K562 (cell line): ENCODE data around the gene ERBB3. TPM values are rescaled to one million over a fixed set of nuclear protein-coding genes. Genes with fewer than 3 reads are reported as not detected.

Experiments used
- ATAC-seq: fragments of 200-7000 bp; cut with Tn5 transposase; 3 replicates; pipeline ENCODE4 v1.9.1; 2020; ENCODE audit warnings: moderate library complexity
- BruUV-seq: library from RNA; stranded (reverse); fragments of 400-500 nt; replicated peaks from 2 replicates; lab custom pipeline; 2021; lab: Mats Ljungman, UMichigan
- CTCF ChIA-PET: fragments of 300-600 bp; formaldehyde crosslinking; extraction: SDS; loops from one replicate; lab custom pipeline; 2021; ENCODE audit warnings: low intra/inter-chr PET ratio; lab: Yijun Ruan, JAX
- POLR2A ChIA-PET: fragments of 300-600, 350-650 bp; sonication (Branson Sonifier 250); formaldehyde crosslinking; extraction: SDS; loops from one replicate; lab custom pipeline; 2021; ENCODE audit warnings: antibody characterized with exemption, inconsistent platforms; lab: Yijun Ruan, JAX
- DNase-seq, 4 experiments: peaks; one replicate each; pipeline versions ENCODE4 v3.0.0 to v3.0.0-alpha.2; 2011 to 2018; ENCODE audit warnings: low spot score in 3 of 4, mixed read lengths in 3 of 4; ENCODE audit errors: extremely low read depth in 1 of 4
- FAIRE-seq: peaks from 2 replicates; lab custom pipeline; 2011; peaks lifted over from hg19 to GRCh38; lab: Jason Lieb, UNC
- H2AFZ ChIP-seq: 2 replicates; pipeline ENCODE4 v1.6.0; 2011; ENCODE audit warnings: low read depth, low read length, control low read depth, inconsistent platforms
- H3K27ac ChIP-seq: fragments of 200-600 bp; 3 replicates; pipeline ENCODE4 v1.8.0; 2011; ENCODE audit warnings: low read depth, mild to moderate bottlenecking, control low read depth, inconsistent platforms, low read length, moderate library complexity, mixed read lengths; ENCODE audit errors: extremely low read depth
- H3K27me3 ChIP-seq, 2 experiments: fragments of 300-600 bp in 1 of 2; 2 replicates in 1 of 2; 3 replicates in 1 of 2; pipeline versions ENCODE4 v1.6.0 to v1.8.0; 2011; ENCODE audit warnings: inconsistent platforms in 2 of 2, low read length in 2 of 2, mild to moderate bottlenecking in 1 of 2, mixed read lengths in 1 of 2, moderate library complexity in 1 of 2; ENCODE audit not compliant: control insufficient read depth in 2 of 2, insufficient read depth in 2 of 2
- H3K36me3 ChIP-seq: fragments of 300-600 bp; 3 replicates; pipeline ENCODE4 v1.8.0; 2011; ENCODE audit warnings: mild to moderate bottlenecking, low read length, inconsistent platforms; ENCODE audit not compliant: control insufficient read depth, insufficient read depth
- H3K4me1 ChIP-seq, 2 experiments: fragments of 200-600 bp in 1 of 2; replicated peaks in 1 of 2; 2 replicates in 1 of 2; 3 replicates in 1 of 2; pipeline versions ENCODE4 v1.5.1 to v1.8.0; 2011; ENCODE audit warnings: inconsistent platforms in 2 of 2, low read length in 2 of 2, mild to moderate bottlenecking in 1 of 2, mixed read lengths in 1 of 2, moderate library complexity in 1 of 2; ENCODE audit not compliant: control insufficient read depth in 2 of 2, insufficient read depth in 2 of 2
- H3K4me2 ChIP-seq: 2 replicates; pipeline ENCODE4 v1.6.1; 2011; ENCODE audit warnings: low read length, control low read depth, inconsistent platforms, mixed read lengths; ENCODE audit not compliant: insufficient read depth
- H3K4me3 ChIP-seq: fragments of 200-600 bp; sonication (generic), shearing (Covaris generic); 2 replicates; pipeline ENCODE4 v1.5.1; 2016; ENCODE audit warnings: control low read depth, inconsistent platforms
- H3K79me2 ChIP-seq: fragments of 200-600 bp; 3 replicates; pipeline ENCODE4 v1.8.0; 2011; ENCODE audit warnings: low read length, inconsistent platforms; ENCODE audit not compliant: control insufficient read depth, insufficient read depth
- H3K9ac ChIP-seq, 2 experiments: 2 replicates each; pipeline versions ENCODE4 v1.6.0 to v1.6.1; 2011; ENCODE audit warnings: low read depth in 2 of 2, low read length in 2 of 2, control low read depth in 1 of 2, inconsistent platforms in 1 of 2, mild to moderate bottlenecking in 1 of 2, mixed read lengths in 1 of 2; ENCODE audit not compliant: insufficient read depth in 1 of 2
- H3K9me1 ChIP-seq: one replicate; pipeline ENCODE4 v1.6.0; 2011; ENCODE audit warnings: inconsistent platforms, mild to moderate bottlenecking, low read length, moderate library complexity; ENCODE audit not compliant: control insufficient read depth, insufficient read depth
- H3K9me3 ChIP-seq: replicated peaks from 2 replicates; pipeline ENCODE4 v1.5.1; 2011; ENCODE audit warnings: low read depth, low read length, inconsistent platforms; ENCODE audit not compliant: control insufficient read depth, insufficient read depth
- H4K20me1 ChIP-seq: replicated peaks from 2 replicates; pipeline ENCODE4 v1.6.1; 2011; ENCODE audit warnings: low read length, inconsistent platforms, mixed read lengths; ENCODE audit not compliant: control insufficient read depth, insufficient read depth
- EGR1 ChIP-seq: fragments of 450-650 bp; conservative IDR thresholded peaks from 2 replicates; pipeline ENCODE4 v1.6.1; 2017; ENCODE audit warnings: mild to moderate bottlenecking
- ESRRA ChIP-seq: fragments of 450-650 bp; IDR thresholded peaks from 2 replicates; pipeline ENCODE4 v1.6.1; 2014; ENCODE audit warnings: low read depth, mild to moderate bottlenecking, moderate library complexity, borderline replicate concordance
- HES1 ChIP-seq: fragments of 450-650 bp; IDR thresholded peaks from 2 replicates; pipeline ENCODE4 v1.6.1; 2016; ENCODE audit warnings: low read depth, mild to moderate bottlenecking, moderate library complexity
- NELFE ChIP-seq: IDR thresholded peaks from 2 replicates; pipeline ENCODE4 v1.6.1; 2011; ENCODE audit warnings: mild to moderate bottlenecking; ENCODE audit not compliant: insufficient read depth, insufficient read length
- NFRKB ChIP-seq: fragments of 450-650 bp; IDR thresholded peaks from 2 replicates; pipeline ENCODE4 v1.6.1; 2016; ENCODE audit warnings: low read depth
- PKNOX1 ChIP-seq: fragments of 450-650 bp; IDR thresholded peaks from 2 replicates; pipeline ENCODE4 v1.6.1; 2016
- POLR3G ChIP-seq: IDR thresholded peaks from 2 replicates; pipeline ENCODE4 v1.6.1; 2011; ENCODE audit not compliant: insufficient read length, insufficient replicate concordance; ENCODE audit errors: extremely low read depth
- SMARCC2 ChIP-seq: fragments of 450-650 bp; IDR thresholded peaks from 2 replicates; pipeline ENCODE4 v1.6.1; 2017; ENCODE audit warnings: antibody characterized with exemption, moderate library complexity, mild to moderate bottlenecking, low read depth
- TFAM ChIP-seq: fragments of 250-450 bp; sonication (Bioruptor Pico); conservative IDR thresholded peaks from 2 replicates; pipeline ENCODE4 v1.5.0; 2021; ENCODE audit warnings: mild to moderate bottlenecking, moderate library complexity
- TFAP4 ChIP-seq: sonication (generic); formaldehyde crosslinking; IDR thresholded peaks from 2 replicates; pipeline ENCODE4 v1.8.0; 2022; ENCODE audit warnings: missing genetic modification reagents, mild to moderate bottlenecking, moderate library complexity, borderline replicate concordance
- ZBTB17 ChIP-seq: fragments of 450-650 bp; formaldehyde crosslinking; IDR thresholded peaks from 2 replicates; pipeline ENCODE4 v1.4.0; 2020; ENCODE audit warnings: mild to moderate bottlenecking
- ZNF134 ChIP-seq: fragments of 250-450 bp; sonication (Bioruptor Pico); conservative IDR thresholded peaks from 2 replicates; pipeline ENCODE4 v1.4.0; 2020
- ZNF165 ChIP-seq: fragments of 250-450 bp; sonication (Bioruptor Pico); IDR thresholded peaks from 2 replicates; pipeline ENCODE4 v1.4.0; 2020; ENCODE audit warnings: borderline replicate concordance
- WGBS: fragments of 100-300 bp; shearing (Covaris generic); methylation state at CpG from one replicate; pipeline ENCODE4 v1.1.6; 2016; ENCODE audit warnings: low coverage, mixed read lengths; ENCODE audit not compliant: insufficient coverage; ENCODE audit errors: missing lambda C conversion rate; 5-methylcytosine and 5-hydroxymethylcytosine counted together
- in situ Hi-C: fragments of 300-500 bp; cut with MboI; formaldehyde crosslinking; loops from 4 replicates; pipeline ENCODE4 v1.15.0; 2018; ENCODE audit warnings: inconsistent platforms, mixed read lengths
- intact Hi-C: fragments of 100-400 bp; cut with micrococcal nuclease; formaldehyde crosslinking; loops from 2 replicates; pipeline ENCODE4 v1.14.2; 2022
- polyA plus RNA-seq, 8 experiments: library from polyadenylated mRNA; depleted of rRNA in 4 of 8; stranded (reverse) in 5 of 8; unstranded in 3 of 8; fragments of >200 nt; fragmentation: Nextera tagmentation in 2 of 8; fragmentation: Illumina TruSeq in 1 of 8; extraction: Ambion mirVana in 2 of 8; extraction: Trizol in 1 of 8; gene quantifications; 2 replicates each; pipeline versions ENCODE4 v1.2.1 to v1.2.3, GENCODE V29; 2011 to 2014; ENCODE audit warnings: inconsistent platforms in 1 of 8, missing spikeins in 1 of 8
- total RNA-seq, 7 experiments: library from RNA; depleted of rRNA in 6 of 7; stranded (reverse); fragments of >200 nt in 6 of 7; fragmentation: Illumina TruSeq in 2 of 7; extraction: Trizol in 2 of 7; gene quantifications; 2 replicates each; pipeline versions ENCODE4 v1.2.1 to v1.2.3, GENCODE V29; 2011 to 2021; ENCODE audit warnings: low replicate concordance in 1 of 7

ERBB3 gene
- total and polyA plus RNA-seq, 9 of the 15 experiments (the other 6 are each of a cell fraction or from before 2014, with no cell fraction given): 1.5 to 5.4 (median 3.8) TPM

- in situ Hi-C loops: no loop called here
- no TSS peak for BruUV-seq
Observed at GRCh38 chr12:56078427-56078826, 1.5 kb upstream of the ERBB3 start.

GRCh38 chr12:56078931-56079722 lies 838 bp upstream of the ERBB3 start:
- intact Hi-C loops (no loop called here), in situ Hi-C loops (no loop called here)
- Histone ChIP-seq H3K9me3 (no peaks in the 10 kb centered on the region), H2AFZ (peak overlapping the region; percentile 84), H3K27me3 (no peaks in the 10 kb centered on the region), H3K4me2 (peak overlapping the region; percentile 89), H3K4me1 (peaks cover 31 to 40% of the 10 kb centered on the region in 2 experiments), H3K27ac (no peak overlapping the region), H3K36me3 (no peaks in the 10 kb centered on the region), H3K9ac (peak overlapping the region; percentile 46 to 90), H4K20me1 (no peaks in the 10 kb centered on the region), H3K4me3 (peak overlapping the region; percentile 51), H3K79me2 (no peaks in the 10 kb centered on the region), H3K9me1 (no peaks in the 10 kb centered on the region)
- no TSS peak for BruUV-seq
- DNase-seq: peak; percentile 73 to 88 (median 85)
- FAIRE-seq: no peak
- peak; percentile 84 for ATAC-seq
- 13% methylated on average over 45 of the region's 50 CpGs for whole genome bisulfite sequencing
- CTCF ChIA-PET: interaction anchor here (0.6 kb wide), 1 partner anchor 31 kb away, joined by 4 read pairs; no protein-coding TSS in a partner anchor
- POLR2A ChIA-PET: interaction anchor here (0.5 to 1.8 kb wide), 8 partner anchors 9 to 79 kb away, joined by 3 to 5 read pairs (median 3); partner anchors contain the start of genes MYL6 and ZC3H10
- TF ChIP-seq HES1 (no peak), NFRKB (no peak), ZNF134 (CRISPR knock-in tag) (no peak), TFAM (CRISPR knock-in tag) (no peak), TFAP4 (CRISPR knock-in tag) (peak; percentile 78), SMARCC2 (no peak), PKNOX1 (no peak), EGR1 (no peak)

More at GRCh38 chr12:56078427-56078826, 1.5 kb upstream of the ERBB3 start:
- Histone ChIP-seq H3K36me3 (no peaks in the 10 kb centered on the region), H3K27ac (no peak overlapping the region), H3K4me2 (no peak overlapping the region), H3K9me1 (no peaks in the 10 kb centered on the region), H3K9ac (no peak overlapping the region), H2AFZ (no peak overlapping the region; the same call in 1 of the 2 replicates), H3K4me1 (peaks cover 30 to 40% of the 10 kb centered on the region in 2 experiments)
- CTCF ChIA-PET: no interaction called here
- POLR2A ChIA-PET: no interaction called here
- no peak for FAIRE-seq
- TF ChIP-seq ZNF165 (CRISPR knock-in tag) (no peak), NELFE (no peak), POLR3G (no peak), ESRRA (peak; percentile 93), ZBTB17 (CRISPR knock-in tag) (no peak)
- TF ChIP-seq, all 486 proteins: peak for 1
- DNase-seq (peak in 1 of 4 experiments; percentile 4), ATAC-seq (no peak)
- intact Hi-C loops: no loop called here
- Histone ChIP-seq H3K79me2 (no peaks in the 10 kb centered on the region), H3K9me3 (no peaks in the 10 kb centered on the region), H4K20me1 (no peaks in the 10 kb centered on the region), H3K27me3 (no peaks in the 10 kb centered on the region), H3K4me3 (no peak overlapping the region)
- 100% methylated on average over 1 of the region's 1 CpG for WGBS
